ENCODE data around the gene CAP2. TPM values are rescaled to one million over a fixed set of nuclear protein-coding genes. Genes with fewer than 3 reads are reported as not detected.

CAP2 gene
- total RNA-seq, 1 experiment from 2014 or later = 11.5 TPM

DNA sequence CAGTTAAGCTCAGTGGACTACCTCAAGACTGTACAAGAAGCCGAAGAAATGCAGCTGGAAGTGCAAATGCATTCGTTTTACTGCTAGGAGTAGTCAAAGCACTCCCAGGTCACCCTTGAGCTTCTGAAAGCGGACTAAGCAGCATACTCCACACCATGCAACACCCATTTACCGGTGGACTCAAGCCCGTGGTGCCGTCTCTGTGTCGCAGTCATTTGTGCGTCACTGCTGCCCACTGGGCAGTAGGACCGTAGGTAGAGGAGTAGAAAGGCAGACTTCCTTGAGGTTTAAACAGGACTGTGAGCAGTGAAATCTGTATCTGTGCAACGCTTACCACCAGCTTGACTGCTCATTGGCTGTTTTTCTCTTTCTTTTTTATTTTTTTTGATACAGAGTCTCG is 117.7 kb downstream of the CAP2 start:
- H3K79me1 ChIP-seq (ENCODE audit: insufficient read depth, low read depth, low read length, poor library complexity, severe bottlenecking) = no peaks in the 10 kb centered on the region
- H4K8ac ChIP-seq (replicated peaks; ENCODE audit: insufficient read length, low read depth, low read length) = no peak overlapping the region
- no peak overlapping the region for H2BK12ac ChIP-seq (ENCODE audit: insufficient read length, low read depth, low read length)
- Mint-ChIP-seq H3K27me3 (ENCODE audit: low read depth) (no peaks in the 10 kb centered on the region), H3K36me3 (ENCODE audit: insufficient read depth in 1 of 3, low read depth in 3 of 3) (peaks cover 0 to 2% (median 0%) of the 10 kb centered on the region in 3 experiments; a peak in 1 of 7 replicates), H3K9me3 (no peaks in the 10 kb centered on the region), H3K27ac (no peak overlapping the region; a peak in 1 of 7 replicates), H3K4me3 (no peak overlapping the region), H3K4me1 (no peaks in the 10 kb centered on the region)
- no peak overlapping the region for H2AFZ ChIP-seq (ENCODE audit: low read length)
- no peak overlapping the region for H2AK5ac ChIP-seq (ENCODE audit: insufficient read length, low read length)
- no peak overlapping the region for H2BK5ac ChIP-seq (ENCODE audit: insufficient read length, low read length)
- H3K23ac ChIP-seq (ENCODE audit: insufficient read length, low read depth, low read length) = no peak overlapping the region
- H3K27me3 ChIP-seq (ENCODE audit: insufficient read depth, low read length) = no peaks in the 10 kb centered on the region
- H3K4ac ChIP-seq (ENCODE audit: low read depth, low read length) = no peak overlapping the region
- no peak overlapping the region for H3K56ac ChIP-seq (ENCODE audit: insufficient read length, low read depth, low read length)
- H3T11ph ChIP-seq (ENCODE audit: low read length) = no peak overlapping the region
- H2BK15ac ChIP-seq (ENCODE audit: low read depth, low read length) = no peak overlapping the region
- TF ChIP-seq, protein P1, sequence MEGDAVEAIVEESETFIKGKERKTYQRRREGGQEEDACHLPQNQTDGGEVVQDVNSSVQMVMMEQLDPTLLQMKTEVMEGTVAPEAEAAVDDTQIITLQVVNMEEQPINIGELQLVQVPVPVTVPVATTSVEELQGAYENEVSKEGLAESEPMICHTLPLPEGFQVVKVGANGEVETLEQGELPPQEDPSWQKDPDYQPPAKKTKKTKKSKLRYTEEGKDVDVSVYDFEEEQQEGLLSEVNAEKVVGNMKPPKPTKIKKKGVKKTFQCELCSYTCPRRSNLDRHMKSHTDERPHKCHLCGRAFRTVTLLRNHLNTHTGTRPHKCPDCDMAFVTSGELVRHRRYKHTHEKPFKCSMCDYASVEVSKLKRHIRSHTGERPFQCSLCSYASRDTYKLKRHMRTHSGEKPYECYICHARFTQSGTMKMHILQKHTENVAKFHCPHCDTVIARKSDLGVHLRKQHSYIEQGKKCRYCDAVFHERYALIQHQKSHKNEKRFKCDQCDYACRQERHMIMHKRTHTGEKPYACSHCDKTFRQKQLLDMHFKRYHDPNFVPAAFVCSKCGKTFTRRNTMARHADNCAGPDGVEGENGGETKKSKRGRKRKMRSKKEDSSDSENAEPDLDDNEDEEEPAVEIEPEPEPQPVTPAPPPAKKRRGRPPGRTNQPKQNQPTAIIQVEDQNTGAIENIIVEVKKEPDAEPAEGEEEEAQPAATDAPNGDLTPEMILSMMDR (conservative IDR thresholded peaks at IDR 0.05) = no peak
- H3K27ac ChIP-seq (ENCODE audit: insufficient read length, low read depth, low read length) = no peak overlapping the region
- no peak overlapping the region for H2BK20ac ChIP-seq (ENCODE audit: low read depth, low read length, poor library complexity, severe bottlenecking)
- DNase-seq = no peak
- no peaks in the 10 kb centered on the region for H3K23me2 ChIP-seq (ENCODE audit: insufficient read length, low read depth, low read length, poor library complexity, severe bottlenecking)
- no peak overlapping the region for H2BK120ac ChIP-seq (ENCODE audit: low read depth, low read length, poor library complexity, severe bottlenecking)
- no peak overlapping the region for H3K4me2 ChIP-seq (ENCODE audit: insufficient read depth, insufficient read length, low read length)
- no peaks in the 10 kb centered on the region for H4K20me1 ChIP-seq (ENCODE audit: control insufficient read depth, insufficient read depth, insufficient read length)
- no CpG with 5 or more reads among the region's 11 CpGs for WGBS (ENCODE audit: extremely low coverage, insufficient read length, low lambda C conversion rate)
- no peak overlapping the region for H3K14ac ChIP-seq (ENCODE audit: insufficient read depth, low read length)
- H3K4me1 ChIP-seq (ENCODE audit: insufficient read depth, low read length) = no peaks in the 10 kb centered on the region; the same call in 1 of the 2 replicates
- no peak overlapping the region for H4K91ac ChIP-seq (ENCODE audit: insufficient read length, low read depth, low read length)
- H3K18ac ChIP-seq (ENCODE audit: insufficient read length, low read depth, low read length) = no peak overlapping the region
- H3K79me2 ChIP-seq (ENCODE audit: insufficient read depth, low read length) = no peaks in the 10 kb centered on the region
- H4K5ac ChIP-seq (ENCODE audit: insufficient read length, low read depth, low read length) = no peak overlapping the region
- no peaks in the 10 kb centered on the region for H3K9me3 ChIP-seq (ENCODE audit: control insufficient read depth, low read depth, low read length)
- no peak overlapping the region for H3K9ac ChIP-seq (ENCODE audit: extremely low read depth, insufficient read length, low read length)
